Measurements from ENCODE around the gene NKG7. TPM values are rescaled to one million over a fixed set of nuclear protein-coding genes. Genes with fewer than 3 reads are reported as not detected.
"Not testable (repeated sequence)": the region's sequence is repeated elsewhere in the genome, so short reads cannot be mapped to it uniquely, and the experiment has no call there.

Gene NKG7
- polyA plus RNA-seq (ENCODE audit: insufficient read length in 4 of 4): 1 to 10 TPM in 3 of 4 donors, under 1 TPM in 1; 0.90 to 2.7 (median 2.0) TPM

GRCh38 chr19:51372649-51373504, at the start of gene NKG7:
TSS of gene NKG7 (minus strand) at chr19:51372654. CDS start at chr19:51372535, 119 bp downstream.
- DNase-seq (ENCODE audit: low read depth in 4 of 4, low spot score in 2 of 4): no peak

GRCh38 chr19:51422053-51422448, 49.6 kb upstream of the NKG7 start:
- DNase-seq (ENCODE audit: low read depth in 4 of 4, low spot score in 2 of 4): peak; percentile 36 to 77 (median 64)

- no peak for DNase-seq (ENCODE audit: low read depth in 4 of 4, low spot score in 2 of 4)
Measured at GRCh38 chr19:51421229-51422052, 49.0 kb upstream of the NKG7 start.

- not testable (repeated sequence) for DNase-seq (ENCODE audit: low read depth in 4 of 4, low spot score in 2 of 4)
Measured at GRCh38 chr19:51420511-51420910, 48.1 kb upstream of the NKG7 start.

- no peak for DNase-seq (ENCODE audit: low read depth in 4 of 4, low spot score in 2 of 4)
Measured at GRCh38 chr19:51418707-51419106, 46.3 kb upstream of the NKG7 start.

- no peak for DNase-seq (ENCODE audit: low read depth in 4 of 4, low spot score in 2 of 4)
Measured at GRCh38 chr19:51417810-51418157, 45.3 kb upstream of the NKG7 start.

- no peak for DNase-seq (ENCODE audit: low read depth in 4 of 4, low spot score in 2 of 4)
Measured at GRCh38 chr19:51417107-51417809, 44.8 kb upstream of the NKG7 start, which contains the start of gene SIGLEC10. TSS of gene SIGLEC10 (minus strand) at chr19:51417642. CDS start at chr19:51417581, 61 bp downstream.

GRCh38 chr19:51416422-51416821, 44.0 kb upstream of the NKG7 start:
- DNase-seq (ENCODE audit: low read depth in 4 of 4, low spot score in 2 of 4): not testable (repeated sequence)

GRCh38 chr19:51415187-51415586, 42.7 kb upstream of the NKG7 start:
- no peak for DNase-seq (ENCODE audit: low read depth in 4 of 4, low spot score in 2 of 4)

- no peak for DNase-seq (ENCODE audit: low read depth in 4 of 4, low spot score in 2 of 4)
Measured at GRCh38 chr19:51410950-51411748, 38.7 kb upstream of the NKG7 start.

GRCh38 chr19:51407511-51408131, 35.2 kb upstream of the NKG7 start:
- DNase-seq (ENCODE audit: low read depth in 4 of 4, low spot score in 2 of 4): no peak

- DNase-seq (ENCODE audit: low read depth in 4 of 4, low spot score in 2 of 4): no peak
Measured at GRCh38 chr19:51402117-51402516, 29.7 kb upstream of the NKG7 start.

- DNase-seq (ENCODE audit: low read depth in 4 of 4, low spot score in 2 of 4): not testable (repeated sequence)
Measured at GRCh38 chr19:51399936-51400335, 27.5 kb upstream of the NKG7 start.

GRCh38 chr19:51399231-51399630, 26.8 kb upstream of the NKG7 start:
- DNase-seq (ENCODE audit: low read depth in 4 of 4, low spot score in 2 of 4): no peak

GRCh38 chr19:51398096-51398704, 25.7 kb upstream of the NKG7 start:
- DNase-seq (ENCODE audit: low read depth in 4 of 4, low spot score in 2 of 4): no peak

- not testable (repeated sequence) for DNase-seq (ENCODE audit: low read depth in 4 of 4, low spot score in 2 of 4)
Measured at GRCh38 chr19:51397453-51397852, 25.0 kb upstream of the NKG7 start.

GRCh38 chr19:51396175-51396574, 23.7 kb upstream of the NKG7 start:
- no peak for DNase-seq (ENCODE audit: low read depth in 4 of 4, low spot score in 2 of 4)

- peak; percentile 92 to 98 (median 95) for DNase-seq (ENCODE audit: low read depth in 4 of 4, low spot score in 2 of 4)
Measured at GRCh38 chr19:51394050-51394836, 21.8 kb upstream of the NKG7 start.

Data from left renal cortex interstitium (tissue), 4 donors.